Activated CD8-positive, alpha-beta T cell treated with anti-CD3 and anti-CD28 coated beads for 36 hours (primary cell): Measurements from ENCODE around the gene P3H3. TPM values are rescaled to one million over a fixed set of nuclear protein-coding genes. Genes with fewer than 3 reads are reported as not detected.

Experiments used
- ATAC-seq: fragments of 200-7000 bp; cut with Tn5 transposase; one replicate; pipeline ENCODE4 v1.10.0; 2021; ENCODE audit warnings: mild to moderate bottlenecking, moderate library complexity
- CTCF ChIA-PET: fragments of 350-600 bp; sonication (Branson Sonifier 250); formaldehyde crosslinking; loops from one replicate; lab custom pipeline; 2021; ENCODE audit warnings: antibody characterized with exemption; lab: Charles Lee
- POLR2A ChIA-PET: fragments of 350-600 bp; sonication (Branson Sonifier 250); formaldehyde crosslinking; loops from one replicate; lab custom pipeline; 2021; ENCODE audit warnings: antibody characterized with exemption; lab: Charles Lee
- DNase-seq: peaks from one replicate; pipeline ENCODE4 v3.0.0-alpha.2; 2020
- H3K27ac Mint-ChIP-seq: one replicate; pipeline ENCODE4 v1.8.0; 2021; ENCODE audit warnings: mild to moderate bottlenecking, mixed read lengths
- H3K27me3 Mint-ChIP-seq: one replicate; pipeline ENCODE4 v1.8.0; 2021; ENCODE audit warnings: mixed read lengths
- H3K36me3 Mint-ChIP-seq: one replicate; pipeline ENCODE4 v1.8.0; 2021; ENCODE audit warnings: low read depth, mixed read lengths
- H3K4me1 Mint-ChIP-seq: one replicate; pipeline ENCODE4 v1.8.0; 2021; ENCODE audit warnings: low read depth, mixed read lengths
- H3K4me3 Mint-ChIP-seq: one replicate; pipeline ENCODE4 v1.8.0; 2021; ENCODE audit warnings: mild to moderate bottlenecking, moderate library complexity, mixed read lengths
- H3K9me3 Mint-ChIP-seq: one replicate; pipeline ENCODE4 v1.8.0; 2021; ENCODE audit warnings: mixed read lengths
- CTCF ChIP-seq: fragments of 200-600 bp; IDR thresholded peaks from one replicate; pipeline ENCODE4 v1.8.0; 2022; ENCODE audit warnings: antibody characterized with exemption, mild to moderate bottlenecking
- intact Hi-C: fragments of 100-400 bp; cut with micrococcal nuclease; formaldehyde crosslinking; loops from one replicate; pipeline ENCODE4 v1.10.0; 2022
- total RNA-seq, 2 experiments: library from RNA; stranded (reverse); gene quantifications; one replicate each; pipeline ENCODE4 v1.2.3, GENCODE V29; 2021

P3H3 gene
- total RNA-seq, 2 experiments from 2014 or later, result 2.1 to 2.3 TPM

DNA sequence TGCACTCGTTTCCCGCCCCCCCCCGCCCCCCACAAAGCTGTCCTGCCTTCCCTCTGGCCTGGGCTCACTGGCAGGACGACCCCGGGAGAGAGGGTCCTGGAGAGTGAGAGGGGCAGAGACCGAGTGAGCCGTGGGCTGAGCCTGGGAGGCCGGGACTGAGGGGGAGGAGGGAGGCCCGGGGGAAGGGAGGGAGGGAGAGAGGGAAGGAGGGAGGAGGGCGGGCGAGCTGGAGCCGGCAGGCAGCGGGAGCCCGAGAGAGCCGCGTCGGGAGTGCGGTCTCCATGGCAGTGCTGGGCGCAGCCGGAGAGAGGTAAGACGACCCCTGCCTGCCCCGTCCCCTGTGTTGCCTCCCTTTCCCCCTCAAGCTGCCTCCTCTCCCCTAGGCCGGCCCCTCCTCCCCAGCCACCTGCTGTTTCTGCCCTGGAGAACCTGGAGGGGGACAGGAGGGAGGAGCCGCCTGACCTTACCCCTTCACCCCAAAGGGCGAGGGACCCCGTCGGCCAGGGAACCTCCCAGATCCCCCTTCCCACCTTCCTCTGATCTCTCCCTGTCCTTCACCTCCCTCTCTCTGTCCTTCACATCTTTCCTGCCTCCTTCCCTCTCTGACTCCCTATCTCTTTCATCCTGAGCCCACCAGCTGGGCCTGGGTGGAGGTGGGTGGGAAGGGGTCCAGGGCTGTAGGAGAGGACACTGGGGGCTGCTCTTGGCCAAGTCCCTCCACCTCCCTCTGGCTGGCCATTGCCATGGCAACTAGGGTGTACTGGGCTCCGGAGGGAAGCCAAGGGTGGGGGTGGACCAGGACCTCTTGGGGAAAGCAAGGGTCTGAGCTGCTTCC lies 6.4 kb upstream of the P3H3 start, which contains the start of gene GPR162:
Gene GPR162, plus strand, starts transcription at position 231 of the 835 bp plus-strand sequence. CDS start 2,078 bp downstream, outside the sequence.
- intact Hi-C loops, result no loop called here
- H3K27ac Mint-ChIP-seq, result no peak within 1 kb of the TSS
- H3K27me3 Mint-ChIP-seq, result peaks cover 46% of the 10 kb centered on the region
- TF ChIP-seq CTCF, result no peak
- CTCF ChIA-PET, result interaction anchor here (0.9 to 17.9 kb wide), 8 partner anchors 9 to 203 kb away, joined by 3 to 341 read pairs (median 4); partner anchors contain the start of genes MLF2 and PTMS
- POLR2A ChIA-PET, result interaction anchor here (0.6 to 2.6 kb wide), 7 partner anchors 13 to 91 kb away, joined by 3 to 9 read pairs (median 3); partner anchors contain the start of genes CD4, MLF2 and USP5
- ATAC-seq (peak; percentile 2), DNase-seq (no peak)
- H3K36me3 Mint-ChIP-seq, result no peaks in the 10 kb centered on the region
- peak within 1 kb of the TSS; percentile 20 for H3K4me3 Mint-ChIP-seq
- H3K4me1 Mint-ChIP-seq, result peaks cover 13% of the 10 kb centered on the region
- no peaks in the 10 kb centered on the region for H3K9me3 Mint-ChIP-seq

DNA sequence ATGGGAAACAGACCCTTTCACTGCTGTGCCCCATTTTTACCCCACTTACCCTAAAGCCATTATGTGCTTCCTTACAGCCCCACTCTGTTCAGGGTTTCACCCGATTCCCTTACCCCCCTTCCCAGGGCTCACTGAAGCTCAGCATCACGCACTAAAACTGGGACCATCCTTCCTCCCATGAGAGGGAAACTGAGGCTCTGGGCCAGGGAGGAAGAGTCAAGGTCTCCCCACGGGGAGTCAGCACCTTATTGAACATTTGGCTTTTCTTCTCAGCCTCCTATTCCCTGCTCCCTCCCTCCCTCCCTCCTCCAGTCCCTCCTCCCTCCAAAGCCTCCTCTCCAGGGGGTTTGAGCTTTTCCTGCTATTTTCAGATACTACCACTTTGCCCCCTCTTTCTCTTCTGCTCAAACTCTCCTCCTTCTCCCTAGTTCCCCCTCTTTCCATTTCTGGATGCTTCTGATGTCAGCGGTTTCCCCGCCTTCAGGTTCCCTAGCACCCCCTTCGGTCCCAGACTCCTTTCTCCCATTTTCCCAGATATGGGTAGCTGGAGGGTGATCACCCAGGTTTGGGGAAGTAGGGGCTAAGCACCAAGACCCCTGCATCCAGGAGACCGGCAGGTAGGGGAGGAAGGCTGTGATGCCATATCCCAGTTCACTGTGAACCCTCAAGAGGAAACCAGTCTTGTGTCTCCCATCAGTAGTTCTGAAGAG lies 5.6 kb upstream of the P3H3 start:
- Mint-ChIP-seq H3K36me3 (no peaks in the 10 kb centered on the region), H3K4me3 (no peak overlapping the region), H3K27me3 (peaks cover 53% of the 10 kb centered on the region), H3K4me1 (peaks cover 17% of the 10 kb centered on the region), H3K9me3 (no peaks in the 10 kb centered on the region), H3K27ac (no peak overlapping the region)
- ChIA-PET CTCF (interaction anchor here (1.1 to 17.9 kb wide), 8 partner anchors 9 to 204 kb away, joined by 3 to 341 read pairs (median 4); partner anchors contain the start of genes MLF2 and PTMS), POLR2A (interaction anchor here (0.6 to 3.1 kb wide), 7 partner anchors 12 to 92 kb away, joined by 3 to 9 read pairs (median 4); partner anchors contain the start of genes CD4, LAG3 and MLF2)
- TF ChIP-seq CTCF, result no peak
- intact Hi-C loops, result no loop called here
- ATAC-seq (no peak), DNase-seq (no peak)

DNA sequence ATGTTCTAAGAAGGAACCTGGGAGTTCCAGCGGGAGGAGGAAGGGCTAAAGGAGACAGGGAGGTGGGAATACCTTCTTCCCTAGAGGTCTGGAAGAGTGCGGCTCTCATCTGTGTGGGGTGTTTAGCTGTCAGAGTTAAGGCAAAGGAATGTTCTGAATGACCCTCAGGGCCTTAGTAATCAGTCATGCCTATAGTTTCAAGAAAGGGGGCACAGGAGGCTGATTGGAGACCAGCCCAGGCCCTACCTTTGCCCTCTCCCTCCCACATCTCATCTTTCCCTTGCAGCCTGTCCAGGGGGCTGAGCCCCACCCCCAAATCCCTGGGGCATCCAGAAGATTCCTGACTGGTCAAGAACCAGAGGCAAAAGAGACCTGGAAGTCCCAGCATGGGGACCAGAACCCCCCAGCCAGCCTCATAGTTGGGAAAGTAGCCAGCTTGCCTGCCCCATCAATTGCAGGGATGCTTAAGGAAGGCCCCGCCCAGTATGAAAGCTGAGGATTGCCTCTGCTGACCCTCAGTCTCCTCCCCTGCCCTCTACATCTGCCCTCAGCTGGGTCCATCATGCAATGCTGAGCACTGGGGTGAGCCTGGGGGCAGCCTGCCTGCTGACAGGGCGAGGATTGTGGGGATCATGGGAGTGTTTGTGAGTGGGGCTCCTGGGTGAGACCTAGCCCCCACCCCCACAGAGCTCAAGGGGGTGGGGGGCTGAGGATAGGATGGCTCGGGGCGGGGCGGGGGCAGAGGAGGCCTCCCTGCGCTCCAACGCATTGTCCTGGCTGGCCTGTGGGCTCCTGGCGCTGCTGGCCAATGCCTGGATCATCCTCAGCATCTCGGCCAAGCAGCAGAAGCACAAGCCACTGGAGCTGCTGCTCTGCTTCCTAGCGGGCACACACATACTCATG lies 4.8 kb upstream of the P3H3 start:
- POLR2A ChIA-PET, result interaction anchor here (0.8 to 3.1 kb wide), 3 partner anchors 12 to 70 kb away, joined by 4 to 9 read pairs (median 5); partner anchors contain the start of genes LAG3 and MLF2
- H3K4me1 Mint-ChIP-seq, result peaks cover 21% of the 10 kb centered on the region
- no peaks in the 10 kb centered on the region for H3K9me3 Mint-ChIP-seq
- H3K4me3 Mint-ChIP-seq, result no peak overlapping the region
- DNase-seq, result no peak
- TF ChIP-seq CTCF, result no peak
- CTCF ChIA-PET, result interaction anchor here (1.2 to 17.9 kb wide), 9 partner anchors 11 to 205 kb away, joined by 3 to 341 read pairs (median 15); partner anchors contain the start of genes COPS7A, MLF2 and PTMS
- ATAC-seq, result no peak
- intact Hi-C loops, result no loop called here
- H3K27ac Mint-ChIP-seq, result no peak overlapping the region
- H3K36me3 Mint-ChIP-seq, result no peaks in the 10 kb centered on the region
- H3K27me3 Mint-ChIP-seq, result peaks cover 56% of the 10 kb centered on the region

DNA sequence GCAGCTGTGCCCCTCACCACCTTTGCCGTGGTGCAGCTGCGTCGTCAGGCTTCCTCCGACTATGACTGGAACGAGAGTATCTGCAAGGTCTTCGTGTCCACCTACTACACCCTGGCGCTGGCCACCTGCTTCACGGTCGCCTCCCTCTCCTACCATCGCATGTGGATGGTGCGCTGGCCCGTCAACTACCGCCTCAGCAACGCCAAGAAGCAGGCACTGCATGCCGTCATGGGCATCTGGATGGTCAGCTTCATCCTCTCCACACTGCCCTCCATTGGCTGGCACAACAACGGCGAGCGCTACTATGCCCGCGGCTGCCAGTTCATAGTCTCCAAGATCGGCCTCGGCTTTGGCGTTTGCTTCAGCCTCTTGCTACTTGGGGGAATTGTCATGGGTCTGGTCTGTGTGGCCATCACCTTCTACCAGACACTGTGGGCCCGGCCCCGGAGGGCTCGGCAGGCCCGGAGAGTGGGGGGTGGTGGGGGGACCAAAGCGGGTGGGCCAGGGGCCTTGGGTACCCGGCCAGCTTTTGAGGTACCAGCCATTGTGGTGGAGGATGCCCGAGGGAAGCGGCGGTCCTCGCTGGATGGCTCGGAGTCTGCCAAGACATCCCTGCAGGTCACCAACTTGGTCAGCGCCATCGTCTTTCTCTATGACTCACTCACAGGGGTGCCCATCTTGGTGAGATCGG lies 4.0 kb upstream of the P3H3 start:
- no peak overlapping the region for H3K4me3 Mint-ChIP-seq
- no peak overlapping the region for H3K27ac Mint-ChIP-seq
- TF ChIP-seq CTCF, result no peak
- intact Hi-C loops, result no loop called here
- ATAC-seq, result no peak
- POLR2A ChIA-PET, result interaction anchor here (0.7 to 3.1 kb wide), 4 partner anchors 71 to 79 kb away, joined by 3 to 9 read pairs (median 4); partner anchors contain the start of gene MLF2
- no peak for DNase-seq
- H3K4me1 Mint-ChIP-seq, result peaks cover 26% of the 10 kb centered on the region
- no peaks in the 10 kb centered on the region for H3K36me3 Mint-ChIP-seq
- CTCF ChIA-PET, result interaction anchor here (1.0 to 17.9 kb wide), 25 partner anchors 10 to 229 kb away, joined by 3 to 341 read pairs (median 4); partner anchors contain the start of genes CD4, COPS7A, MLF2 and PTMS
- H3K9me3 Mint-ChIP-seq, result no peaks in the 10 kb centered on the region
- peaks cover 61% of the 10 kb centered on the region for H3K27me3 Mint-ChIP-seq
